ENCODE data around the gene OXTR.

Gene OXTR

DNA sequence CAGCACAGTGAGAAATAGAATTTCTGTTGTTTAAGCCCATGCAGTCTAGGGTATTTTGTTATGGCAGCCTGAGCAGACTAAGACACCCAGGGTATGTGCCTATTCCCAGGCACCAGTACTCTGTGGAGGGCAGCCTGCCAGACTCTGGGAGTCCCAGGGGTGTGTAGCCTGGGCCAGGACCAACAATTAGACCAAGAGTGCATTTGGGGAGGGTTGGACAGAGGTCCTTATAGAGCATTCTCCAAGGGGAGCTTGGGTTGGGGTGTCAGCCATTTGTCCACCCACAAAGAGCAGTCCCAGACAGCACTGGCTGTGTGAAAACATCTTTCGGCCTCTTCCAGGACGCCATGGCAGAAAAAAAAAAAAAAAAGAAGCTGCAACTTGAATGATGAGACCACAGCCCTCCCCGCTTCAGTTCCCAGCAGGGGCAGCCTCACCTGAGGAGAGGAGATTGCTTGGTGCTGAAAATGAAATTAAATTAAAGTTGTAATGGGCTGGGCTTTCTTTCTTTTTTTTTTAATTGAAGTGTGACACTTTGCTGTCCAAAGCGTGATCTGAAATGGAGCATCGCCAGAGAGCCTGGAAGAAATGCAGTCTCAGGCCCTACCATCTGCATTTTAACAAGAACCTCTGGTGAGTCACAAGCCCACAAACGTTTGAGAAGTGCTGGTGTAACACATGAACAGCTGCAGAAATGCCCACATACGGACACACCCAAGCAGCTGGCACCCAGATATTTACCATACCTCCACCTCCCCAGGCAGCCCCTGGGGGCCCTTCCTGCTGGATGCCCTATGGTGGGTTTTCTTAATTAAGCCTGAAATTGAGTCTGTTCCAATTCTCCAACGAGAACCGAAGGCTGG lies 57.1 kb downstream of the OXTR start:
- no peak for DNase-seq (ENCODE audit: low read depth)

- no peak for DNase-seq (ENCODE audit: low read depth)
These were observed 59.5 kb downstream of the OXTR start for GRCh38 chr3:8709801-8710507.

DNA sequence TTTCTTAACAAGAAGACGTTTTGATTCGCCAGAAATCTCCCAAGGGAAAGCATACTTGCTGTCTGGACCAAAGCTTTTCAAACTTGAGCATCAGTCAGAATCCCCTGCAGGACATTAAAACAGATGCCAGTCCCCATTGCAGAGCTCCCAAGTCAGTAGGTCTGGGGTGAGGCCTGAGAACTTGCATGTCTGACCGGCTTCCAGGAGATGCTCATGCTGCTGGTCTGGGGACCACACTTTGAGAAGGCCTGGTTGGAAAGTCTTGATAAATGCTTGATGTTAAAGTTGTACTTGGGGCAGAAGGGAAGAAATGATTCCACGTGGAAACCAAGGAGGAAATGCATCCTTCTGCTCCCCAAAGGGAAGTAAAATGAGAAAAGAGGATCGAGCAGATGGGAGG lies 60.1 kb downstream of the OXTR start:
- DNase-seq (ENCODE audit: low read depth), result no peak

DNA sequence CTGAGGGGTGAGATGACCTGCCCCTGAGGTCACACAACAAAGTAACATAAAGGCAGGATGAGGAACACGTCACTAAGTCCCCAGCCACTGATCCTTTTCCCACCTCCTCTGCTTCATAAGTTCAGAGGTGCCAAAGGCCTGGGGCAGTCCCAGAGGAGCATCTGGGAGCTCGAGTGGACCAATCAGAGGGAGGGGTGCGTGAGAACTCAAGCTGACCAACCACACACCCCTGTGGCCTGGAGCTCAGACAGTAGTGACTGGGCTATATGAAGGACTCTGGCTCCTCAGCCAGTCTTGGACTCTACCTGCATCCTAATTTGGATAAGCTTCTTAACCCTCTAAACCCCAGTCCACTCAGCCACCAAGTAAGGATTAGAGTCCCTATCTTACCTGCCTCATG lies 63.8 kb downstream of the OXTR start:
- no peak for DNase-seq (ENCODE audit: low read depth)

- DNase-seq (ENCODE audit: low read depth), result no peak
These were observed 66.9 kb downstream of the OXTR start for GRCh38 chr3:8702560-8702959.

All from stimulated activated CD8-positive, alpha-beta memory T cell treated with anti-CD3 and anti-CD28 coated beads, Interleukin-7, amount 100 ng/mL, for 24 hours (primary cell).